ENCODE results near the gene ITGB5.

ITGB5 gene

DNA sequence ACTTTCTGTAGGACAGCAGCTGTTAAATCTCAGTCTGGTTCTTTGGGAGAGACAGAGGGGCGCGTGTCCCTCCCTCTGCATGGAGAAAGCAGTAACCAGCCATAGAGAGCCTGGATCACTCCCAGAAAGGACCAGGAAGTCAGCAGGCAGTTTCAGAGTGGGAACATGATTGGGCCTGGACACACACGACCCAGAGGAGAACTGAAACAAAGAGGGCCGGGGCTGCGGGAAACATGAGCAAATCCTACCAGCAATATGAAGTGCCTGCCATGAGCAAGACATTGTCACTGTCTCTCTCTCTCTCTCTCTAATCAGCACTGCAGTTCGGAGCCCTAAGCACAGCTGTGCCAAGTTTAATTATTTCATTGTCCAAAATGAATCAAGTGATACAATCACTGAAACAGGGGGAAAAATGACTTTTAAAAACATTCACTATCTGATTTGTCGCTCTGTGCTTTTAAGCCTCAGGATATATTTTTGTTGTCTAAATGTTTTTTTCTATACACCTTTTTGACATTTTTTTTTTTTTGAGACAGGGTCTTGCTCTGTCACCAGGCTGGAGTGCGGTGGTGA, 29.8 kb upstream of the ITGB5 start:
- H3K4me3 ChIP-seq (replicated peaks in 1 of 2; ENCODE audit: low read depth in 2 of 2, low read length in 2 of 2), result no peak overlapping the region
- TF ChIP-seq, protein P1, sequence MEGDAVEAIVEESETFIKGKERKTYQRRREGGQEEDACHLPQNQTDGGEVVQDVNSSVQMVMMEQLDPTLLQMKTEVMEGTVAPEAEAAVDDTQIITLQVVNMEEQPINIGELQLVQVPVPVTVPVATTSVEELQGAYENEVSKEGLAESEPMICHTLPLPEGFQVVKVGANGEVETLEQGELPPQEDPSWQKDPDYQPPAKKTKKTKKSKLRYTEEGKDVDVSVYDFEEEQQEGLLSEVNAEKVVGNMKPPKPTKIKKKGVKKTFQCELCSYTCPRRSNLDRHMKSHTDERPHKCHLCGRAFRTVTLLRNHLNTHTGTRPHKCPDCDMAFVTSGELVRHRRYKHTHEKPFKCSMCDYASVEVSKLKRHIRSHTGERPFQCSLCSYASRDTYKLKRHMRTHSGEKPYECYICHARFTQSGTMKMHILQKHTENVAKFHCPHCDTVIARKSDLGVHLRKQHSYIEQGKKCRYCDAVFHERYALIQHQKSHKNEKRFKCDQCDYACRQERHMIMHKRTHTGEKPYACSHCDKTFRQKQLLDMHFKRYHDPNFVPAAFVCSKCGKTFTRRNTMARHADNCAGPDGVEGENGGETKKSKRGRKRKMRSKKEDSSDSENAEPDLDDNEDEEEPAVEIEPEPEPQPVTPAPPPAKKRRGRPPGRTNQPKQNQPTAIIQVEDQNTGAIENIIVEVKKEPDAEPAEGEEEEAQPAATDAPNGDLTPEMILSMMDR (IDR thresholded peaks at IDR 0.05; ENCODE audit: low read depth, low read length), result no peak
- peak in 1 of 2 donors; percentile 27 for DNase-seq (ENCODE audit: low read depth in 2 of 2)

DNA sequence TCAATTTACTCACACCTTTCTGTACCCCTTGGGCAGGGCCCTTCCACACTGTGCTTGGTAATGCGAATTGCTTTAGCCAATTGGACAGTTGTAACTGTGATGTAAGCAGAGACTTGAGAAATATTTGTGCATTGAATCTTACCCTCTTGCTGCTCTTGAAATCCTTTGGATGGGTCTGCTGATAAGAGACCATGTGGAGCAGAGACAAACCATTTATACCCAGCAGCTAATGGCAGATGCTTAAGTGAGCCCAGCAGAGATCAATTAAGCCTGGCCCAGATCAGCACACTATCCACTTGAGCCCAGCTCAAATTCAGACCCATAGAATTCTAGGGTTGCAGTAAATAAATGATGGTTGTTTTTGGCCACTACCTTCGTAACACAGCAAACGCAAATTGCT, 28.1 kb upstream of the ITGB5 start:
- H3K4me3 ChIP-seq (replicated peaks in 1 of 2; ENCODE audit: low read depth in 2 of 2, low read length in 2 of 2), result no peak overlapping the region
- TF ChIP-seq, protein P1 (IDR thresholded peaks at IDR 0.05; ENCODE audit: low read depth, low read length), result no peak

DNA sequence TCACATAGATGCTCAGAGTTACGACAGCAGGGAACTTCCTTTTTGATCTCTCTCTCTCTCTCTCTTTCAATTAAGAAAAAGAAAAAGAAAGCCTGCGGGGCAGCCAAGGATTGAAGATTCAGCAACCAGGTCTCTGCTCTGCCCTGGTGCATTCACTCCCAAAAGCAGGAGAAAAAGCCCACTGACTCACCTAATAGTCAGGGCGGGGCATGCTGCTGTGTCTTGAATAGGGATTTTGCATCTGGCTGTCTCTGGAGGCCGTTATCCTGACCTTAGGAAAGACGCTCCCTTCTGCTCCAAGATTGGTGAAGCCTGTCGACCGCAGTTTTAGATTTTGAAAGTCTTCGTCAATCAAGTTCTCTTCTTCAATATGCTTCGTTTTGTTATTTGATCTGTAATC, 20.8 kb upstream of the ITGB5 start:
- no peak overlapping the region for H3K4me3 ChIP-seq (replicated peaks in 1 of 2; ENCODE audit: low read depth in 2 of 2, low read length in 2 of 2)
- TF ChIP-seq, protein P1 (IDR thresholded peaks at IDR 0.05; ENCODE audit: low read depth, low read length), result no peak
- DNase-seq (ENCODE audit: low read depth in 2 of 2), result no peak

More for the DNA sequence above, 28.1 kb upstream of the ITGB5 start:
- no peak for DNase-seq (ENCODE audit: low read depth in 2 of 2)

DNA sequence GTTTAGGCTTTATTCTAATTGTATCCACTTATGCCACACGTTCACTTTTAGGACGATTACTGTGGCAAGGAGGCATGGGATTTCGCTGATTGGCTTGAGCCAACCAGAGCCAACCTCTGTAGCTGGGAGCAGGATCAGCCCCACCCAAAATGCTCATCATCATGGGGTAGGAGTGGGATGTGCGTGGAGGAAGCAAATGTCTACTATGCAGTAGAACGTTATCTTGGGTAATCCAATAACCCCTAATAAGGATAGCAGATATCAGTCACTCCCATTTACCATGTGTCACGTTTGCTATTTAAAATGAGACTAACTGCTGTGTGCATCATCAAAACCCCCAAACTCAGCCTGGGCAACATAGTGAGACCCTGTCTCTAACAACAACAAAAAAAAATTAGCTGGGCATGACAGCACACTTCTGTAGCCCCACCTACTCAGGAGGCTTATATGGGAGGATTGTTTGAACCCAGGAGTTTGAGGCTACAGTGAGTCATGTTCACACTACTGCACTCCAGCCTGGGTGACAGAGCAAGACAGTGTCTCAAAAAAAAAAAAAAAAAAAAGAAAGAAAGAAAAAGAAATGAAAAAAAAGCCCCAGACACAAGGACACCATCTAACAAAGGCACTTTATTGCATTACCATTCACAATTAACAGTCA, 17.8 kb upstream of the ITGB5 start:
- TF ChIP-seq, protein P1 (IDR thresholded peaks at IDR 0.05; ENCODE audit: low read depth, low read length), result no peak
- no peak overlapping the region for H3K4me3 ChIP-seq (replicated peaks in 1 of 2; ENCODE audit: low read depth in 2 of 2, low read length in 2 of 2)
- no peak for DNase-seq (ENCODE audit: low read depth in 2 of 2)

DNA sequence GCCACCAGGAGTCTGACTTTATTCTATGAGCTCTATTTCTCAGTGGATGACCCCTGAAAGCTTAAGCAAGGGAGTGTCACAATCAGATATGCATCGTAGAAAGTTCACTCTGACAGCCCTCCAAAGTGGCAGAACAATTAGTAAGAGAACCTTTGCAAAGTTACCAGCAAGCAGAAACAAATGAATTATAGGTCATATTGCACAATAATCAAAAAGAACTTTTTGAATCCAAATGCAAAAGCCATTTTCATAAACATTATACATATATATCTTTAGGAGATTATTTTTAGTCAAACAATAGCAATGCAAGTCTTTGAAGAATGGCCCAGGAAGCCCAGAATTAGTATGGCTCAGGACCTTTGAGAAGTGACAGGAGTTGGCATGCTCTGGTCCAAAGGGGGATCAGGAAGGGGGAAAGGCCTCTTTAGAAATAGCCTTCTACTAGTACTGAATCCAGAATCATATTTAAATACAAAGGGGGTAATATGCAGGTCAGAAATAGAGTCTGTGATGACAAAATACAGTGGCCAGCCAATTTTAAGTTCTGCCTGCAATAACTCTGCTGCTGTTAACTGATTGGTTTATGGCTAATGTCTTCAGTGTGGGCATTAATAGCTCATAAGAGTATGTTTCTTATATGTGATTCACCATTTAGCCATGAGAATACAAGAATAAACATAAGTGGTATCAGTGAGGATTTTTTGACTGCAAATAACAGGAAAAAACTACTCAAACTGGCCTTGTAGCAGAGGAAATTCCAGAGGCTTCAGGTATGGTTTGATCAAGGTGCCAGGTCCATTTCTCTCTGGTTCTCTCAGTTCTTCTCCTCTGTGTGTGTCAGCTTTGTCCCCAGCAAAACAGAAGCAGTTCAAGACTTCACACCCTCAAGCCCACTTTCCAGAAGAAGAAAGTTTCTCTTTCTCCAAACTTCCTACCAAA, 17.0 kb upstream of the ITGB5 start:
- DNase-seq (ENCODE audit: low read depth in 2 of 2), result no peak
- no peak overlapping the region for H3K4me3 ChIP-seq (replicated peaks in 1 of 2; ENCODE audit: low read depth in 2 of 2, low read length in 2 of 2)
- TF ChIP-seq, protein P1 (IDR thresholded peaks at IDR 0.05; ENCODE audit: low read depth, low read length), result no peak

DNA sequence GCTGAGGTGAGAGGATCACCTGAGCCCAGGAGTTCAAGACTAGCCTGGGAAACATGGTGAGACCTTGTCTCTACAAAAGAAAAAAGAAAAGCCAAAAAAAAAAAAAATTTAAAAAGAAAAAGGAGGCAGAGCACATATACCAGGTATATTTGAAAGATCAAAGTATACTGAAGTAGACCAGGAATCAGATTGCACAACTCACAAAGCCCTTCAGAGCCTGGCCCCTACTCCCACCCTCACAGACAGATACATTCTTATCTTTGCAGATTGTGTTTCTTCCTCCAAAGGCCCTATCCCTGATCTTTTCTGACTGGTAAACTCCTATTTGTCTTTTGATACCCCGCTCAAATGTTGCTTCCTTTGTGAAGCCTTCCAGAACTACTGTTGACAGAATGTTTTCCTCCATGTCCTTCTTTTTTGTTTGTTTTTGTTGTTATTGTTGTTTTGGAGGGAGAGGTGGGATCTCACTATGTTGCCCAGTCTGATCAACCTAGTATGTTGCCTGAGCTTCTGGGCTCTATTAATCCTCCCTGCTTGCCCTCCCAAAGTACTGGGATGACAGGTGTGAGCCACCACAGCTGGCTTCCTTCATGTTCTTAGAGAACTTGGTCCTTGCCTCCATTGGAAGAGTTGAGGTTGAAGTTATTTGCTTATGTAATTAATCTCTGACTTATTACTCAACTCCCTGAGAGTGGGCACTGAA, 9.8 kb upstream of the ITGB5 start:
- TF ChIP-seq, protein P1 (IDR thresholded peaks at IDR 0.05; ENCODE audit: low read depth, low read length), result no peak
- DNase-seq (ENCODE audit: low read depth in 2 of 2), result no peak
- no peak overlapping the region for H3K4me3 ChIP-seq (replicated peaks in 1 of 2; ENCODE audit: low read depth in 2 of 2, low read length in 2 of 2)

Data from cardiac fibroblast (primary cell).